Right lobe of liver (tissue), 4 donors: Measurements from ENCODE around the gene UQCRC1.

Experiments used
- POLR2A ChIP-seq: fragments of 450-650 bp; IDR thresholded peaks from one replicate; pipeline ENCODE4 v1.6.1; 2017; ENCODE audit warnings: antibody characterized with exemption, mild to moderate bottlenecking
- TF ChIP-seq, protein P1 (sequence below), 4 donors: fragments of 200-600 bp in 3 of 4; fragments of 450-650 bp in 1 of 4; IDR thresholded peaks; one replicate each; pipeline versions ENCODE4 v1.5.1 to v1.8.0; 2016 to 2022; ENCODE audit warnings: antibody characterized with exemption in 4 of 4, mild to moderate bottlenecking in 2 of 4
- donor health status: DM: no; HTN: no; CAD: no.
- donor health status: DM: no; HTN: no; CAD: no.
- donor health status: DM: no; HTN: yes; CAD: no.

- TF ChIP-seq, protein P1, sequence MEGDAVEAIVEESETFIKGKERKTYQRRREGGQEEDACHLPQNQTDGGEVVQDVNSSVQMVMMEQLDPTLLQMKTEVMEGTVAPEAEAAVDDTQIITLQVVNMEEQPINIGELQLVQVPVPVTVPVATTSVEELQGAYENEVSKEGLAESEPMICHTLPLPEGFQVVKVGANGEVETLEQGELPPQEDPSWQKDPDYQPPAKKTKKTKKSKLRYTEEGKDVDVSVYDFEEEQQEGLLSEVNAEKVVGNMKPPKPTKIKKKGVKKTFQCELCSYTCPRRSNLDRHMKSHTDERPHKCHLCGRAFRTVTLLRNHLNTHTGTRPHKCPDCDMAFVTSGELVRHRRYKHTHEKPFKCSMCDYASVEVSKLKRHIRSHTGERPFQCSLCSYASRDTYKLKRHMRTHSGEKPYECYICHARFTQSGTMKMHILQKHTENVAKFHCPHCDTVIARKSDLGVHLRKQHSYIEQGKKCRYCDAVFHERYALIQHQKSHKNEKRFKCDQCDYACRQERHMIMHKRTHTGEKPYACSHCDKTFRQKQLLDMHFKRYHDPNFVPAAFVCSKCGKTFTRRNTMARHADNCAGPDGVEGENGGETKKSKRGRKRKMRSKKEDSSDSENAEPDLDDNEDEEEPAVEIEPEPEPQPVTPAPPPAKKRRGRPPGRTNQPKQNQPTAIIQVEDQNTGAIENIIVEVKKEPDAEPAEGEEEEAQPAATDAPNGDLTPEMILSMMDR (IDR thresholded peaks at IDR 0.05) = no peak
- TF ChIP-seq POLR2A = no peak
Observed at GRCh38 chr3:48567500-48567899, 41.9 kb downstream of the UQCRC1 start.
